ENCODE results near the gene SDC3. TPM values are rescaled to one million over a fixed set of nuclear protein-coding genes. Genes with fewer than 3 reads are reported as not detected.
A peak's percentile ranks its signal among the peaks of the same experiment; 100 is the strongest.

Gene SDC3
- total RNA-seq, 1 donor from 2014 or later = 36.4 TPM

GRCh38 chr1:30909365-30910068 is 959 bp upstream of the SDC3 start:
- H3K27me3 ChIP-seq (ENCODE audit: control insufficient read depth, insufficient read depth, low read length) = no peaks in the 10 kb centered on the region
- TF ChIP-seq CTCF (IDR thresholded peaks at IDR 0.05; ENCODE audit: insufficient read depth, low read length, poor library complexity, severe bottlenecking) = no peak
- no peaks in the 10 kb centered on the region for H3K36me3 ChIP-seq (ENCODE audit: control insufficient read depth, insufficient read depth, low read length)
- no peak for DNase-seq (ENCODE audit: low read depth)
- H3K4me3 ChIP-seq (ENCODE audit: low read depth, low read length) = no peak overlapping the region

GRCh38 chr1:30908316-30908695 is 252 bp downstream of the SDC3 start:
- Histone ChIP-seq H3K4me3 (ENCODE audit: low read depth, low read length) (peak overlapping the region; percentile 58), H3K27me3 (ENCODE audit: control insufficient read depth, insufficient read depth, low read length) (no peaks in the 10 kb centered on the region), H3K36me3 (ENCODE audit: control insufficient read depth, insufficient read depth, low read length) (no peaks in the 10 kb centered on the region)
- DNase-seq (ENCODE audit: low read depth) = no peak
- no peak for TF ChIP-seq CTCF (IDR thresholded peaks at IDR 0.05; ENCODE audit: insufficient read depth, low read length, poor library complexity, severe bottlenecking)

GRCh38 chr1:30907481-30908315 is 860 bp downstream of the SDC3 start:
- Histone ChIP-seq H3K4me3 (ENCODE audit: low read depth, low read length) (peak overlapping the region; percentile 58), H3K36me3 (ENCODE audit: control insufficient read depth, insufficient read depth, low read length) (no peaks in the 10 kb centered on the region), H3K27me3 (ENCODE audit: control insufficient read depth, insufficient read depth, low read length) (no peaks in the 10 kb centered on the region)
- no peak for DNase-seq (ENCODE audit: low read depth)
- TF ChIP-seq CTCF (IDR thresholded peaks at IDR 0.05; ENCODE audit: insufficient read depth, low read length, poor library complexity, severe bottlenecking) = no peak

GRCh38 chr1:30906631-30907441 is 1.7 kb downstream of the SDC3 start:
- no peaks in the 10 kb centered on the region for H3K27me3 ChIP-seq (ENCODE audit: control insufficient read depth, insufficient read depth, low read length)
- no peak overlapping the region for H3K4me3 ChIP-seq (ENCODE audit: low read depth, low read length)
- DNase-seq (ENCODE audit: low read depth) = no peak
- H3K36me3 ChIP-seq (ENCODE audit: control insufficient read depth, insufficient read depth, low read length) = no peaks in the 10 kb centered on the region
- no peak for TF ChIP-seq CTCF (IDR thresholded peaks at IDR 0.05; ENCODE audit: insufficient read depth, low read length, poor library complexity, severe bottlenecking)

GRCh38 chr1:30905916-30906620 is 2.5 kb downstream of the SDC3 start:
- no peaks in the 10 kb centered on the region for H3K36me3 ChIP-seq (ENCODE audit: control insufficient read depth, insufficient read depth, low read length)
- no peak for TF ChIP-seq CTCF (IDR thresholded peaks at IDR 0.05; ENCODE audit: insufficient read depth, low read length, poor library complexity, severe bottlenecking)
- H3K27me3 ChIP-seq (ENCODE audit: control insufficient read depth, insufficient read depth, low read length) = no peaks in the 10 kb centered on the region
- no peak overlapping the region for H3K4me3 ChIP-seq (ENCODE audit: low read depth, low read length)
- DNase-seq (ENCODE audit: low read depth) = no peak

Measured in kidney epithelial cell (primary cell).